SHP77 treated with DMSO at 0.1 percent for 48 hours (cell line): Measurements from ENCODE around the gene HNRNPA1.
"Not testable (repeated sequence)": the region's sequence is repeated elsewhere in the genome, so short reads cannot be mapped to it uniquely, and the experiment has no call there.

Source experiments
- DNase-seq: peaks from one replicate; lab custom pipeline; 2025; lab: John Stamatoyannopoulos, UW

Gene HNRNPA1

GRCh38 chr12:54276368-54276767, 4.2 kb upstream of the HNRNPA1 start:
- DNase-seq, result no peak

- no peak for DNase-seq
These were observed 2.7 kb upstream of the HNRNPA1 start for GRCh38 chr12:54277823-54278276.

- DNase-seq, result no peak
These were observed 1.3 kb upstream of the HNRNPA1 start for GRCh38 chr12:54279227-54279631.

- DNase-seq, result peak; percentile 97
These were observed 676 bp upstream of the HNRNPA1 start, which contains the start of gene CBX5 for GRCh38 chr12:54279632-54280467. Gene CBX5 (minus strand): TSS chr12:54280122. CDS start chr12:54257650, 22,472 bp downstream.

- not testable (repeated sequence) for DNase-seq
These were observed 724 bp downstream of the HNRNPA1 start for GRCh38 chr12:54281261-54281638.

- DNase-seq, result not testable (repeated sequence)
These were observed 1.2 kb downstream of the HNRNPA1 start for GRCh38 chr12:54281694-54282093.

GRCh38 chr12:54282949-54283593, 2.5 kb downstream of the HNRNPA1 start:
- no peak for DNase-seq

- not testable (repeated sequence) for DNase-seq
These were observed 3.7 kb downstream of the HNRNPA1 start for GRCh38 chr12:54284070-54284780.

GRCh38 chr12:54285150-54286041, 4.9 kb downstream of the HNRNPA1 start:
- no peak for DNase-seq

- no peak for DNase-seq
These were observed 5.8 kb downstream of the HNRNPA1 start for GRCh38 chr12:54286042-54287030.

- DNase-seq, result no peak
These were observed 7.0 kb downstream of the HNRNPA1 start for GRCh38 chr12:54287261-54288157.

GRCh38 chr12:54292083-54292930, 11.8 kb downstream of the HNRNPA1 start:
- no peak for DNase-seq

GRCh38 chr12:54292931-54293241, 12.4 kb downstream of the HNRNPA1 start:
- no peak for DNase-seq

- DNase-seq, result peak; percentile 15
These were observed 13.8 kb downstream of the HNRNPA1 start for GRCh38 chr12:54294152-54294952.

GRCh38 chr12:54294953-54295566, 14.5 kb downstream of the HNRNPA1 start:
- DNase-seq, result no peak

GRCh38 chr12:54296393-54297099, 16.0 kb downstream of the HNRNPA1 start:
- no peak for DNase-seq
